Panc1 (cell line): ENCODE data around the gene NGEF. TPM values are rescaled to one million over a fixed set of nuclear protein-coding genes. Genes with fewer than 3 reads are reported as not detected.

Experiments used
- ATAC-seq: fragments of 200-7000 bp; cut with Tn5 transposase; 2 replicates; pipeline ENCODE4 v1.9.1; 2020; ENCODE audit warnings: mild to moderate bottlenecking, moderate library complexity
- BruUV-seq: library from RNA; stranded (reverse); fragments of 400-500 nt; replicated peaks from 2 replicates; lab custom pipeline; 2021; lab: Mats Ljungman, UMichigan
- CTCF ChIA-PET: fragments of 300-600 bp; sonication (Branson Sonifier 250); formaldehyde crosslinking; loops from one replicate; lab custom pipeline; 2022; ENCODE audit warnings: antibody characterized with exemption; lab: Charles Lee
- POLR2A ChIA-PET: fragments of 300-600 bp; sonication (Branson Sonifier 250); formaldehyde crosslinking; loops from one replicate; lab custom pipeline; 2022; ENCODE audit warnings: antibody characterized with exemption; lab: Charles Lee
- DNase-seq: peaks from one replicate; pipeline ENCODE4 v3.0.0-alpha.2; 2010; ENCODE audit warnings: low read depth, low spot score
- H3K27ac ChIP-seq: 2 replicates; pipeline ENCODE4 v1.5.1; 2011; ENCODE audit warnings: mild to moderate bottlenecking, low read length, inconsistent platforms
- H3K27me3 ChIP-seq: fragments of 200-500 bp; sonication (Bioruptor generic); 2 replicates; pipeline ENCODE4 v1.6.0; 2014; ENCODE audit warnings: low read length, inconsistent platforms; ENCODE audit not compliant: control insufficient read depth, insufficient read depth
- H3K36me3 ChIP-seq: fragments of 200-500 bp; sonication (Bioruptor generic); 2 replicates; pipeline ENCODE4 v1.5.1; 2014; ENCODE audit warnings: inconsistent platforms, mild to moderate bottlenecking, low read length, moderate library complexity; ENCODE audit not compliant: control insufficient read depth, insufficient read depth
- H3K4me1 ChIP-seq: 2 replicates; pipeline ENCODE4 v1.5.1; 2011; ENCODE audit warnings: inconsistent platforms, mild to moderate bottlenecking, low read length, moderate library complexity; ENCODE audit not compliant: control insufficient read depth, insufficient read depth
- H3K4me3 ChIP-seq, 2 experiments: 2 replicates each; pipeline ENCODE4 v1.5.1; 2011 to 2012; ENCODE audit warnings: low read depth in 2 of 2, low read length in 2 of 2, mild to moderate bottlenecking in 2 of 2, inconsistent platforms in 1 of 2, moderate library complexity in 1 of 2
- H3K9me3 ChIP-seq: fragments of 200-500 bp; sonication (Bioruptor generic); 2 replicates; pipeline ENCODE4 v1.5.1; 2014; ENCODE audit warnings: low read depth, mild to moderate bottlenecking, inconsistent platforms, low read length, moderate library complexity; ENCODE audit not compliant: control insufficient read depth, insufficient read depth
- POLR2AphosphoS5 ChIP-seq: IDR thresholded peaks from 2 replicates; pipeline ENCODE4 v1.6.1; 2012; ENCODE audit warnings: mild to moderate bottlenecking, low read depth, low read length, moderate library complexity
- SIN3A ChIP-seq: IDR thresholded peaks from 2 replicates; pipeline ENCODE4 v1.6.1; 2012; ENCODE audit warnings: low read depth, mild to moderate bottlenecking, low read length, moderate library complexity, borderline replicate concordance; ENCODE audit not compliant: insufficient read depth
- TCF7L2 ChIP-seq: IDR thresholded peaks from 2 replicates; pipeline ENCODE4 v1.6.1; 2011; ENCODE audit warnings: mild to moderate bottlenecking, low read depth, low read length, inconsistent platforms
- in situ Hi-C: cut with HindIII; loops from 2 replicates; pipeline ENCODE4 v1.10.0; 2016; ENCODE audit warnings: low sequenced_read_pairs, low pct_unique_long_range_greater_than_20kb
- intact Hi-C: fragments of 100-400 bp; cut with micrococcal nuclease; formaldehyde crosslinking; loops from one replicate; pipeline ENCODE4 v1.10.0; 2022; ENCODE audit not compliant: unreplicated experiment
- total RNA-seq: library from RNA; stranded (reverse); gene quantifications from one replicate; pipeline ENCODE4 v1.2.1, GENCODE V29; 2021; ENCODE audit not compliant: unreplicated experiment
- TF ChIP-seq, protein P1 (sequence below): fragments of 450-650 bp; IDR thresholded peaks from 2 replicates; pipeline ENCODE4 v1.5.1; 2017; ENCODE audit warnings: mild to moderate bottlenecking
- TF ChIP-seq, protein P2 (sequence below), 2 experiments: IDR thresholded peaks; 2 replicates each; pipeline ENCODE4 v1.6.1; 2011 to 2012; ENCODE audit warnings: low read depth in 2 of 2, control low read depth in 1 of 2, low read length in 1 of 2, mild to moderate bottlenecking in 1 of 2, moderate library complexity in 1 of 2; ENCODE audit not compliant: insufficient read depth in 1 of 2

NGEF gene
- total RNA-seq, 1 experiment from 2014 or later, result 17.8 TPM

DNA sequence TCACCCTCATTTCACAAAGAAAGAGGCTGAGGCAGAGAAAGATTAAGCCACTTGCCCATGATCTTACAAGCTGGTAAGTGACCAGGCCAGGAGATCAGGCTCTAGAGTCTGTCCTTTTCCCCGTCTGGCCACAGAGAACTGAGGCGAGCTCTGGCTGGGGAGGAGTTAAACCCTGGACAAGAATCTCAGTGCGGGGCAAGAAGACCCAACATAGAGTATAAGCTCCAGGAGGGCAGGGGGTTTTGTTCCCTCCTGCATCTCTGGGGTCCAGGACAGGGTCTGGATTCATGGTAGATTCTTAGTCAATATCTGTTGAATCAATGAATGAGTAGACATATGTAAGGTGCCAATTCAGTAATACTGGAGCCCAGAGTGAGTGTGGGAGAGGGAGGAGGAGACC is 34.1 kb upstream of the NGEF start:
- Histone ChIP-seq H3K27ac (no peak overlapping the region), H3K4me3 (no peak overlapping the region), H3K36me3 (no peaks in the 10 kb centered on the region), H3K4me1 (no peaks in the 10 kb centered on the region), H3K27me3 (no peaks in the 10 kb centered on the region), H3K9me3 (no peaks in the 10 kb centered on the region)
- no TSS peak for BruUV-seq
- TF ChIP-seq SIN3A, result no peak
- TF ChIP-seq, protein P1, sequence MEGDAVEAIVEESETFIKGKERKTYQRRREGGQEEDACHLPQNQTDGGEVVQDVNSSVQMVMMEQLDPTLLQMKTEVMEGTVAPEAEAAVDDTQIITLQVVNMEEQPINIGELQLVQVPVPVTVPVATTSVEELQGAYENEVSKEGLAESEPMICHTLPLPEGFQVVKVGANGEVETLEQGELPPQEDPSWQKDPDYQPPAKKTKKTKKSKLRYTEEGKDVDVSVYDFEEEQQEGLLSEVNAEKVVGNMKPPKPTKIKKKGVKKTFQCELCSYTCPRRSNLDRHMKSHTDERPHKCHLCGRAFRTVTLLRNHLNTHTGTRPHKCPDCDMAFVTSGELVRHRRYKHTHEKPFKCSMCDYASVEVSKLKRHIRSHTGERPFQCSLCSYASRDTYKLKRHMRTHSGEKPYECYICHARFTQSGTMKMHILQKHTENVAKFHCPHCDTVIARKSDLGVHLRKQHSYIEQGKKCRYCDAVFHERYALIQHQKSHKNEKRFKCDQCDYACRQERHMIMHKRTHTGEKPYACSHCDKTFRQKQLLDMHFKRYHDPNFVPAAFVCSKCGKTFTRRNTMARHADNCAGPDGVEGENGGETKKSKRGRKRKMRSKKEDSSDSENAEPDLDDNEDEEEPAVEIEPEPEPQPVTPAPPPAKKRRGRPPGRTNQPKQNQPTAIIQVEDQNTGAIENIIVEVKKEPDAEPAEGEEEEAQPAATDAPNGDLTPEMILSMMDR, result no peak
- TF ChIP-seq, protein P2, sequence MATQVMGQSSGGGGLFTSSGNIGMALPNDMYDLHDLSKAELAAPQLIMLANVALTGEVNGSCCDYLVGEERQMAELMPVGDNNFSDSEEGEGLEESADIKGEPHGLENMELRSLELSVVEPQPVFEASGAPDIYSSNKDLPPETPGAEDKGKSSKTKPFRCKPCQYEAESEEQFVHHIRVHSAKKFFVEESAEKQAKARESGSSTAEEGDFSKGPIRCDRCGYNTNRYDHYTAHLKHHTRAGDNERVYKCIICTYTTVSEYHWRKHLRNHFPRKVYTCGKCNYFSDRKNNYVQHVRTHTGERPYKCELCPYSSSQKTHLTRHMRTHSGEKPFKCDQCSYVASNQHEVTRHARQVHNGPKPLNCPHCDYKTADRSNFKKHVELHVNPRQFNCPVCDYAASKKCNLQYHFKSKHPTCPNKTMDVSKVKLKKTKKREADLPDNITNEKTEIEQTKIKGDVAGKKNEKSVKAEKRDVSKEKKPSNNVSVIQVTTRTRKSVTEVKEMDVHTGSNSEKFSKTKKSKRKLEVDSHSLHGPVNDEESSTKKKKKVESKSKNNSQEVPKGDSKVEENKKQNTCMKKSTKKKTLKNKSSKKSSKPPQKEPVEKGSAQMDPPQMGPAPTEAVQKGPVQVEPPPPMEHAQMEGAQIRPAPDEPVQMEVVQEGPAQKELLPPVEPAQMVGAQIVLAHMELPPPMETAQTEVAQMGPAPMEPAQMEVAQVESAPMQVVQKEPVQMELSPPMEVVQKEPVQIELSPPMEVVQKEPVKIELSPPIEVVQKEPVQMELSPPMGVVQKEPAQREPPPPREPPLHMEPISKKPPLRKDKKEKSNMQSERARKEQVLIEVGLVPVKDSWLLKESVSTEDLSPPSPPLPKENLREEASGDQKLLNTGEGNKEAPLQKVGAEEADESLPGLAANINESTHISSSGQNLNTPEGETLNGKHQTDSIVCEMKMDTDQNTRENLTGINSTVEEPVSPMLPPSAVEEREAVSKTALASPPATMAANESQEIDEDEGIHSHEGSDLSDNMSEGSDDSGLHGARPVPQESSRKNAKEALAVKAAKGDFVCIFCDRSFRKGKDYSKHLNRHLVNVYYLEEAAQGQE (IDR thresholded peaks at IDR 0.05; ENCODE audit: insufficient read depth in 1 of 2, low read depth in 2 of 2, low read length in 1 of 2), result no peak
- no peak for TF ChIP-seq TCF7L2
- TF ChIP-seq POLR2AphosphoS5, result no peak
- in situ Hi-C loops (no loop called here), intact Hi-C loops (no loop called here)
- ChIA-PET POLR2A (no interaction called here), CTCF (no interaction called here)
- ATAC-seq, result no peak
- DNase-seq, result no peak

DNA sequence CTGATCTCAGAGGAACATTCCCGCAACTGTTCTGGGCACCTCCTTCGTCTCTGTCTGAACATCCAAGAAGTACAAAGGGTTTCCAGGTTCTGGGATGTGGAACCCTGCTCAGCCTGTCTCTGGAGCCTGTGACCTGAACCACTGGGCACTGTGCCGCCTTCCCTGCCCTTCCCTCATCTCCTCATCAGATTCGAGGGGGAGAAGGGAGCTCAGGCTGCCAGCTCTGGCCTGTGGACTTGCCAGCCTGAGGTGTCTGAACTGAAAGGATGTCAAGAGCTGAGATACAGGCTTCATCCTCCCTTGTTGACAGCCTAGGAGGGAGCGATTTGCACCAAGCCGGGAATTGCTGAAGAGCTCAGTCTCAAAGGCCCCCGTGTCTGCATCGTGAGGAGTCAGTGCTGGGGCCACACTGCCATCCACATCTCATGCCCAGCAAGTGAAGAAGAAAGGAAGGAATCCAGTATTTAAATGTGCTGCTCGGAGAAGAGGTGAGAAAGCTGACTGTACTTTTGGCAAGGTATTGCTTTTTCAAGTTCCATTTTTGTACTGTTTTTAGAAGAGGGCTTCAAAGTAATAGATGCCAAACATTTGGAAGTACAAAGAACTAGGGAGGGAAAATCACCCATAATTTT is 32.0 kb upstream of the NGEF start:
- BruUV-seq, result no TSS peak
- intact Hi-C loops, result no loop called here

More for the DNA sequence above, 32.0 kb upstream of the NGEF start:
- ChIA-PET CTCF (interaction anchor here (0.5 kb wide), 1 partner anchor 190 kb away, joined by 14 read pairs; no protein-coding TSS in a partner anchor), POLR2A (no interaction called here)
- no peak for DNase-seq
- Histone ChIP-seq H3K27me3 (no peaks in the 10 kb centered on the region), H3K4me3 (no peak overlapping the region), H3K27ac (no peak overlapping the region), H3K9me3 (no peaks in the 10 kb centered on the region), H3K36me3 (no peaks in the 10 kb centered on the region), H3K4me1 (no peaks in the 10 kb centered on the region)
- no peak for ATAC-seq
- in situ Hi-C loops, result no loop called here
- TF ChIP-seq TCF7L2 (no peak), SIN3A (no peak), POLR2AphosphoS5 (no peak)
- TF ChIP-seq, protein P1, result no peak
- TF ChIP-seq, protein P2 (IDR thresholded peaks at IDR 0.05; ENCODE audit: insufficient read depth in 1 of 2, low read depth in 2 of 2, low read length in 1 of 2), result no peak
